T1000 (cell line): ENCODE results near the gene BZW1.
"Not testable (repeated sequence)": the region's sequence is repeated elsewhere in the genome, so short reads cannot be mapped to it uniquely, and the experiment has no call there.

Experiments
- DNase-seq: peaks from one replicate; lab custom pipeline; 2025; ENCODE audit warnings: mixed read lengths; lab: John Stamatoyannopoulos, UW

BZW1 gene

DNA sequence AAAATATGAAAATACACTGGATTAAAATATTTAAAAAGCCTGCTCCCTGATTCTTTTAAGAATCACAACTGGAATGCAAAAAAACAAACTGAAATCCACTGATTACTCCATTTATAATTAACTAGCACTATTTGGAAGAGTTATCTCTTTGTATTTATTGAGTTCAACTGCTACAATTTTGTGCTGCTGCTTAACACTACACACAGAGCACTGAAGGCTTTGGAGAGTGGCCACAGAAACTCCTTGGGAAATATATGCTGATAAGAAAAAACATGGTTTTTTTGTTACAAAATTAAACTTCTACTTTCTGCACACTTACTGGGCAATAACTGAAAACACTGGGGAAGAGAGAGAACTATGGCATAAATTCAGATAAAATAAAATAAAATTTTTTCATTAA lies 19.8 kb upstream of the BZW1 start:
- no peak for DNase-seq

DNA sequence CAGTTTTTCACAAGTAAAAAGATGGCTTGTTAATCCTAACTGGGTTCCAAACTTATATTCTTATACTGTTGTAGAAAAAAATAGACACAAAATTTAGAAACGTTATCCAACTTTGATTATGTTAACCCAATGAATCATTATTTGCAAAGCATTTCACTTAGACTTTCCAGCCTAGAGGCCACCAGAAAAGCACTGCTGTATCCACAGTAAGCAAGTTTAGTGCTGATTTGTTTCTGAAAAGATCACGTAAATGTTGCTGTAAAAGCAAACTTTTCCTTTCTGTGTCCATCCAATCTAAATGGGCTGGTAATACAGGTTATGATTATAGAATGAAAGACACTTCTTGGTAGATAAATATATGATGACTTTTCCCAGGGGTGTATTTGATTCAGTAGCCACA lies 17.6 kb upstream of the BZW1 start:
- DNase-seq = no peak

GRCh38 chr2:200795028-200795440 lies 16.7 kb upstream of the BZW1 start:
- DNase-seq = no peak

- no peak for DNase-seq
Measured at GRCh38 chr2:200796561-200796960, 15.1 kb upstream of the BZW1 start.

DNA sequence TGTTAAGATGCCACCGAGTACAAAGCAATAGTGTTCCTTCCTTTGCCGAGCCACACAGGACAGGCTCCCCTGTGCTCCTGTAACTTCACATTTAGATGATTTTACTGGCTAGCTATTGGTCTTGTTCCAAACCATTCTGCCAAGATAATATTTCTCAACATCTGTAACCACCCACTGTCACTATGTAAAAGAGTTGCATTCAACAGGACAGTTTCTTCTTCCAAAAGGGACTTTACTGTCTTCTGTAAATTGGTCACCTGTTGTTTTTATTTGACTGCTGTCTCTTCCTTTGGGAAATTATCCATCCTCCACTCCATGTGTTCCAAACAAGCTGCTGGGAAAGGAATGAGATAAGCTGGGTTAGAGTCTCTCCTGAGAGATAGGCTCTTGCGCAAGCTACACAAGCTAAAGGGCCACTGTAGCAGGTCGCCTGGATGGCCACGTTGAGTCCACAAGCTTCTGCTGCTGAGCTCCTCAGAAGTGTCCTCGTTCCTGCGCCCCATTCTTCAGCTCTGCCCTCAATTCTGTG lies 14.4 kb upstream of the BZW1 start:
- DNase-seq = no peak

GRCh38 chr2:200798514-200798913 lies 13.2 kb upstream of the BZW1 start:
- no peak for DNase-seq

GRCh38 chr2:200800458-200800857 lies 11.3 kb upstream of the BZW1 start:
- DNase-seq = no peak

- not testable (repeated sequence) for DNase-seq
Measured at GRCh38 chr2:200801431-200801830, 10.3 kb upstream of the BZW1 start.

DNA sequence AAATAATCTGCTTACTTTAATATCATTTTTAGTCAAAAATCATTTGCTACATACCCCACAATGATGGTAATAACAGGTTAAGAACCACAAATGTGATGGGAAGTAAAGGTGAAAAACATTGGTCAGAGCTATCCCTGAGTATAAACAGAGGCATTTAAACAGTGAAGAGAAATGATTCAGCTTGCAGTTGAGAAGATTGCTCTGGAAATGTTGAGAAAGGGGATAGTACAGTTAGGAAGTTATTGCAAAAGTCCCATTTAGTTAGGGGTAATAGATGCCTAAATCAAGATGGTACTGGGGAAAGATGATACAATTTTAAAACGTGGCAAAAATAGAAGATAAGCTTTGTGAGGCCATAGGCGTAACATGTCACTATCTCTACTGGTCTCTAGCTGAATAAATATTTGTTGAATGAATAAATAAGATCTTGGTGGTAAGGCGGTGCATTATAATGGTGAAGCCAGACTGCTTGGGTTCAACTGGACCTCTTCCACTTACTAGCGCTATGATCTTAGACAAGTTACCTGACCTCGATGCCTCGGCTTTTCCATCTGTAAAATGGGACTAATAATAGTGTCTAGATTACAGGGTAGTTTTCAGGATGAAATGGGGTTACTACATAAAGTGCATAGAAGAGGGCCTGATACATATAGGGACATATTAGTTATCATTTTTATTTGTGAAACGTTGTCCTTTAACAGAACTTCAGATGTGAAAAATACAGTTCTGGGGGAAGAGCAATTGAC lies 2.0 kb upstream of the BZW1 start:
- no peak for DNase-seq

DNA sequence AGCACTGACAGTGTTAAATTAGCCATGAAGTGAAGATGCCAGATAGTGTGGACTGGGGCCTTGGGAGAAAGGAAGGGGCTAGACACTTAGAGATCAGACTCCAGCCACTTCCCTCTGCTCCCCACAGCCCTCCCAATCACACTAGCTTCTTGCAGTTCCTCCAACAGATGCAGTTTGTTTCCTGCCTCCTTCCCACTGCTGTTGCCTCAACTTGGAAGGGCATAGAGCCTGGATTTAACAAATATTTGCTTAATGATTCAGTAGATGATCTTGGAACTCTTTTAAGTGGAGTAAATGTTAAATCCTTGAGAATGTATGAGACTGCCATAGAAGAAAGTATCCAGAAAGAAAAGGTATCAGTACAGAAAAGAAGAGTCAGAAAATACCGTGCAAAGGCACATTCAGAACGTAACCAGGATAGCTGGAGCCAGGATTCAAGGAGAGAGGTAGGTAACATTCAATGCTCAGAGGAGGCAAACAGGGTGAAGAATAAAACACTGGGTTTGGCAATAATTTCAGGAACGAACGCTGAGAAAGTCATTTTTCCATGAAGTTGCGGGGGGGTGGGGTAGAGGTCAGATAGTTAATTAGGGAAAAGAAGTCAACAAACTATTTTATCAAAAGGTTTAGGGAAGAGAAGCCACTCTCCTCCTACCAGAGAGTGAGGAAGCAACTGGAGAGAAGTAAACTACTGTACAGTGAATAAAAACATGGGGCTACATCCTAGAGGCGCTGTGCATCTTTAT lies 1.3 kb upstream of the BZW1 start:
- no peak for DNase-seq

DNA sequence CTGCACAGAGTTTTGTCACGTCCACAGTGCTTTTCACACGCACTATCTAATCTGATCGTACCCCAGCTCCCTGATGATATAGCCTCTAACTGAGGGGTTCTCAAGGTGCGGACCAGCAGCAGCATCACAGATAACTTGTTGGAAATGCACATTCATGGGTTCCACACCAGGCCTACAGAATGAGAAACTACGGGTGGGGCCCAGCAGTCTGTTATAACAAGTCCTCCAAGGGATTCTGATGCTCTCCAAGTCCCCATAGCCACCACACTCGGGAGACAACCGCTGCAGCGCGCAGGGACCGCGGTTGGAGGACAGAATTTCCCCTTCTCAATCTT lies 745 bp upstream of the BZW1 start:
- DNase-seq = no peak

GRCh38 chr2:200812122-200813022 lies 662 bp downstream of the BZW1 start:
- DNase-seq = peak; percentile 11

GRCh38 chr2:200814276-200814815 lies 2.6 kb downstream of the BZW1 start:
- no peak for DNase-seq

GRCh38 chr2:200814917-200815316 lies 3.2 kb downstream of the BZW1 start:
- DNase-seq = no peak

DNA sequence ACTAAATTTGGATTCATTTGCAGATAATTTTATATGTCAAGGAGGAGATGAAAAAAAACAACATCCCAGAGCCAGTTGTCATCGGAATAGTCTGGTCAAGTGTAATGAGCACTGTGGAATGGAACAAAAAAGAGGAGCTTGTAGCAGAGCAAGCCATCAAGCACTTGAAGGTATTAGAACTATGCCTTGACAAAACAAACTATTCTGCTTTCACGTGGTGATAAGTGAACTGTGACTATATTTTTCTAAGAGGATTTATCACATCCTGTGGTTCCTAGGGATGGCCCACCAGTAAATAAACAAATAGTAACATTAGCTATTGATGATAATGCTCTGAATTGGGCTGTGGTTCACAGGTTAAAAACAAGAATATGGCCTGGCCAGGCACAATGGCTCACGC lies 7.0 kb downstream of the BZW1 start:
- DNase-seq = not testable (repeated sequence)

- no peak for DNase-seq
Measured at GRCh38 chr2:200820573-200821234, 9.0 kb downstream of the BZW1 start.

DNA sequence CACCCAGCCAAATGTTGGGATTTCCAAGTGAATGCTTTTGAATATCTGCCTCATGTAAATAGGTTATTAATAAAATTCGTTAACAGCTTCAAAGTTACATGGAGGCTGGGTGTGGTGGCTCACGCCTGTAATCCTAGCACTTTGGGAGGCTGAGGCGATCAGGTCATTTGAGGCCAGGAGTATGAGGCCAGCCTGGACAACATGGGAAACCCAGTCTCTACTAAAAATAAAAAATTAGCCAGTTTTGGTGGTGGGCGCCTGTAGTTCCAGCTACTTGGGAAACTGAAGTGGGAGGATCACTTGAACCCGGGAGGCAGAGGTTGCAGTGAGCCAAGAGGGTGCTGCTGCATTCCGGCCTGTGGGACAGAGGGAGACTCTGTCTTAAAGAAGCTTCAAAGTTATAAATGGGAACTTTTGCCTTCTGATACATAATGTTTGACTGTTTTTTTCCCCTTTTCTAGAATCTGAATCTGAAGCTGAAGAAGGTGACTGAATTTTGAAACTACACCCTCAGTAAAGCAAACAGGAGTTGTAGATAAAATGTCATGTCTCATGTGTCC lies 10.1 kb downstream of the BZW1 start:
- DNase-seq = no peak

- DNase-seq = no peak
Measured at GRCh38 chr2:200828104-200828503, 16.4 kb downstream of the BZW1 start.

DNA sequence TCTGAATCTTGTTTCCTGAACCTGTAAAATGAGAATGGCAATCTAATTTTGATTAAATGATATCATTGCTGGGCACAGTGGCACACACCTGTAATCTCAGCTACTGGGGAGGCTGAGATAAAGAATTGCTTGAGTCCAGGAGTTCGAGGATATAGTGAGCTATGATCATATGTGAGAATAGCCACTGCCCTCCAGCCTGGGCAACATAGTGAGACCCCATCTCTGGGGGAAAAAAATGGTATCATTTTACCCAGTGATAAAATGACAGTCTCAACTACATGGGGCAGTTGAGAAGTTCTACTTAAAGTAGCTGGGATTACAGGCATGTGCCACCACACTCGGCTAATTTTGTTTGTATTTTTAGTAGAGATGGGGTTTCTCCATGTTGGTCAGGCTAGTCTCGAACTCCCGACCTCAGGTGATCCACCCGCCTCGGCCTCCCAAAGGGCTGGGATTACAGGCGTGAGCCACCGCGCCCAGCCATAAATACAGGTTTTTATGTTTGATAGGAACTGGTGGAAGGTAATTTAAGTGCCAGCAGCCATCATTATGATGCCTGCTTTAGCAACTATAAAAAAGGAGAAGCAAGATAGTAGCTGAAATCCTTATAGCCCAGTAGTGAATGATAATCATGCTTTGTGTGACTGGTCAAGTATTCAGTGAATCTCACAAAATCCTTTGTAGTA lies 17.0 kb downstream of the BZW1 start:
- DNase-seq = no peak

GRCh38 chr2:200829258-200829655 lies 17.5 kb downstream of the BZW1 start:
- DNase-seq = no peak

DNA sequence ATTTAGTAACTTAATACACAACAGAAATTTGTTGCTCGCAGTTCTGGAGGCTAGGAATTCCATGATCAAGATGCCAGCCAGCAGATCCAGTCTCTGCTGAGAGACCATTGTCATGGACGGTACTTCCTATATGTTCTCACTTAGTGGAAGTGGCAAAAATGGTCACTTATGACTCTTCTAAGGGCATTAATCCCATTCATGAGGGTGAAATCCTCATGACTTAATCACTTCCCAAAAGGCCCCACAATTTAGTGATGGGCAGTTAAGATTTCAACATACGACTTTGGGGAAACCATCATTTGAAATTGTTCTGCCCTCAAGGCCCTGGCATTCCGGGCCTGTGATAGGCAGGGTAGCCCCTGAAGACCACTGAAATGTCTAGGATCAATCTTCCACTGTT lies 23.0 kb downstream of the BZW1 start:
- DNase-seq = no peak
